A673 (cell line): ENCODE measurements around the gene RIMS1. TPM values are rescaled to one million over a fixed set of nuclear protein-coding genes. Genes with fewer than 3 reads are reported as not detected.

Experiments
- BruUV-seq: library from RNA; stranded (reverse); fragments of 400-500 nt; replicated peaks from 2 replicates; lab custom pipeline; 2021; lab: Mats Ljungman, UMichigan
- CTCF ChIA-PET: fragments of 300-600 bp; sonication (Branson Sonifier 250); formaldehyde crosslinking; loops from one replicate; lab custom pipeline; 2022; ENCODE audit warnings: antibody characterized with exemption; lab: Charles Lee
- POLR2A ChIA-PET: fragments of 300-600 bp; sonication (Branson Sonifier 250); formaldehyde crosslinking; loops from one replicate; lab custom pipeline; 2022; ENCODE audit warnings: antibody characterized with exemption; ENCODE audit not compliant: low non-redundant PET; lab: Charles Lee
- DNase-seq: peaks from one replicate; pipeline ENCODE4 v3.0.0-alpha.2; 2015; ENCODE audit warnings: low spot score
- H3K27ac ChIP-seq: fragments of 200-600 bp; sonication (generic); 2 replicates; pipeline ENCODE4 v1.5.1; 2016; ENCODE audit warnings: mixed run types, low read depth, mild to moderate bottlenecking, mixed read lengths, antibody characterized with exemption, low read length; ENCODE audit not compliant: poor library complexity, severe bottlenecking
- H3K27me3 ChIP-seq: fragments of 200-600 bp; sonication (generic); replicated peaks from 2 replicates; pipeline ENCODE4 v1.6.1; 2017; ENCODE audit warnings: mixed run types, low read depth, mild to moderate bottlenecking, mixed read lengths, antibody characterized with exemption, low read length; ENCODE audit not compliant: insufficient read depth, poor library complexity
- H3K36me3 ChIP-seq: fragments of 200-600 bp; sonication (generic); 2 replicates; pipeline ENCODE4 v1.6.1; 2016; ENCODE audit warnings: mixed run types, mild to moderate bottlenecking, mixed read lengths, antibody characterized with exemption, low read length; ENCODE audit not compliant: insufficient read depth, poor library complexity, severe bottlenecking
- H3K4me1 ChIP-seq: fragments of 200-600 bp; sonication (generic); 2 replicates; pipeline ENCODE4 v1.6.1; 2017; ENCODE audit warnings: mixed run types, mild to moderate bottlenecking, mixed read lengths, antibody characterized with exemption, low read length; ENCODE audit not compliant: insufficient read depth, poor library complexity, severe bottlenecking
- H3K4me3 ChIP-seq: fragments of 200-600 bp; sonication (generic); 2 replicates; pipeline ENCODE4 v1.5.1; 2016; ENCODE audit warnings: low read depth, mixed run types, mild to moderate bottlenecking, mixed read lengths, low read length; ENCODE audit not compliant: poor library complexity, severe bottlenecking
- H3K9me3 ChIP-seq: fragments of 200-600 bp; sonication (generic); 2 replicates; pipeline ENCODE4 v1.6.1; 2016; ENCODE audit warnings: mixed run types, low read depth, mild to moderate bottlenecking, mixed read lengths, antibody characterized with exemption, low read length; ENCODE audit not compliant: poor library complexity, severe bottlenecking
- EZH2 ChIP-seq: fragments of 200-600 bp; sonication (generic); IDR thresholded peaks from 2 replicates; pipeline ENCODE4 v1.6.1; 2017; ENCODE audit warnings: borderline replicate concordance, low read depth, mild to moderate bottlenecking, mixed read lengths, antibody characterized with exemption, low read length; ENCODE audit not compliant: poor library complexity, severe bottlenecking
- intact Hi-C: fragments of 100-400 bp; cut with micrococcal nuclease; formaldehyde crosslinking; loops from one replicate; pipeline ENCODE4 v1.10.0; 2022; ENCODE audit not compliant: unreplicated experiment
- total RNA-seq: library from RNA; stranded (reverse); gene quantifications from 2 replicates; pipeline ENCODE4 v1.2.3, GENCODE V29; 2021
- TF ChIP-seq, protein P1 (sequence below): fragments of 300-800, 200-600 bp; sonication (generic); conservative IDR thresholded peaks from 2 replicates; pipeline ENCODE4 v1.5.1; 2017; ENCODE audit warnings: low read depth, mild to moderate bottlenecking, antibody characterized with exemption, low read length, moderate library complexity, mixed read lengths

Gene RIMS1
- total RNA-seq, 1 experiment from 2014 or later = 1.3 TPM

DNA sequence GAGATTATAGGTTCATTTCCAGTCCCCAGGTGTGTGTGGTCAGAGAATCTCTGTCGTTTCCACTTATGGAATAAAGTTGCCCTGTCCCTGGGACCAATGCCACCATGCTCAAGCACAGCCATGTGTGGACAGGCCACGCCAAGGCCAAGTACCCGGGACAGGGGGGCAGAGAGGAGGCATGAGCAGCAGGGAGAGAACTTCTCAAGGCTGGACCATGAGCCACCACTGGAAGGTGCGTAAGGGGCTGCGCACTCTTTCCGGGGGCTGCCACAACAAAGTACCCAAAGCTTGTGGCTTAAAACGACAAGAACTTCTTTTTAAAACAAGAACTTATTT, 526.3 kb downstream of the RIMS1 start:
- Histone ChIP-seq H3K9me3 (no peaks in the 10 kb centered on the region), H3K4me3 (no peak overlapping the region), H3K27me3 (no peaks in the 10 kb centered on the region), H3K4me1 (peaks cover 2% of the 10 kb centered on the region), H3K27ac (no peak overlapping the region), H3K36me3 (no peaks in the 10 kb centered on the region)
- intact Hi-C loops = loop anchor here (1.0 to 5.0 kb wide), 5 partner anchors 170 to 915 kb away; no protein-coding TSS in a partner anchor
- TF ChIP-seq, protein P1, sequence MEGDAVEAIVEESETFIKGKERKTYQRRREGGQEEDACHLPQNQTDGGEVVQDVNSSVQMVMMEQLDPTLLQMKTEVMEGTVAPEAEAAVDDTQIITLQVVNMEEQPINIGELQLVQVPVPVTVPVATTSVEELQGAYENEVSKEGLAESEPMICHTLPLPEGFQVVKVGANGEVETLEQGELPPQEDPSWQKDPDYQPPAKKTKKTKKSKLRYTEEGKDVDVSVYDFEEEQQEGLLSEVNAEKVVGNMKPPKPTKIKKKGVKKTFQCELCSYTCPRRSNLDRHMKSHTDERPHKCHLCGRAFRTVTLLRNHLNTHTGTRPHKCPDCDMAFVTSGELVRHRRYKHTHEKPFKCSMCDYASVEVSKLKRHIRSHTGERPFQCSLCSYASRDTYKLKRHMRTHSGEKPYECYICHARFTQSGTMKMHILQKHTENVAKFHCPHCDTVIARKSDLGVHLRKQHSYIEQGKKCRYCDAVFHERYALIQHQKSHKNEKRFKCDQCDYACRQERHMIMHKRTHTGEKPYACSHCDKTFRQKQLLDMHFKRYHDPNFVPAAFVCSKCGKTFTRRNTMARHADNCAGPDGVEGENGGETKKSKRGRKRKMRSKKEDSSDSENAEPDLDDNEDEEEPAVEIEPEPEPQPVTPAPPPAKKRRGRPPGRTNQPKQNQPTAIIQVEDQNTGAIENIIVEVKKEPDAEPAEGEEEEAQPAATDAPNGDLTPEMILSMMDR = no peak
- TF ChIP-seq EZH2 = no peak
- no peak for DNase-seq
- ChIA-PET POLR2A (no interaction called here), CTCF (interaction anchor here (1.0 to 1.3 kb wide), 2 partner anchors 9 to 168 kb away, joined by 5 to 16 read pairs; no protein-coding TSS in a partner anchor)
- no TSS peak for BruUV-seq

DNA sequence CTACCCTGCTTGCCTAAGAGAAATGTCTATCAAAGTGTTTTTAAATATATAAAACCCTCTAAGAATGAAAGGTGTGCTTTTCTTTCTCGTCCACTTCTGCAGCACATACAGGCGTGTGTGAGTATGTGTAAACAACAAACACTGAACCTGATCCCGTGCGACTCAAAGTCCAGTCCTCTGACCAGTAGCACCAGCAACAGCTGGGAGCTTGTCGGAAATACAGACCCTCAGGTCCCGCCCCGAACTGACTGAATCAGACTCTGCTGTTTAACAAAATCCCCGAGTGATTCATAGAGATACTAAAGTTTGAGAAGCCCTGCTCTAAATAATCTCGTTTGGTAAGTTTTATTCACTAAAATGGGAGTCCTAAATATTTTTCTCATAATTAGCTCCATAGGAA, 527.5 kb downstream of the RIMS1 start:
- no peak for TF ChIP-seq EZH2
- TF ChIP-seq, protein P1 = no peak
- no TSS peak for BruUV-seq
- DNase-seq = no peak
- Histone ChIP-seq H3K36me3 (no peaks in the 10 kb centered on the region), H3K4me1 (peaks cover 14% of the 10 kb centered on the region), H3K27me3 (no peaks in the 10 kb centered on the region), H3K27ac (no peak overlapping the region), H3K9me3 (no peaks in the 10 kb centered on the region), H3K4me3 (no peak overlapping the region)
- ChIA-PET POLR2A (no interaction called here), CTCF (interaction anchor here (0.9 kb wide), 1 partner anchor 167 kb away, joined by 5 read pairs; no protein-coding TSS in a partner anchor)
- intact Hi-C loops = loop anchor here (5.0 kb wide), 4 partner anchors 168 to 913 kb away; no protein-coding TSS in a partner anchor

DNA sequence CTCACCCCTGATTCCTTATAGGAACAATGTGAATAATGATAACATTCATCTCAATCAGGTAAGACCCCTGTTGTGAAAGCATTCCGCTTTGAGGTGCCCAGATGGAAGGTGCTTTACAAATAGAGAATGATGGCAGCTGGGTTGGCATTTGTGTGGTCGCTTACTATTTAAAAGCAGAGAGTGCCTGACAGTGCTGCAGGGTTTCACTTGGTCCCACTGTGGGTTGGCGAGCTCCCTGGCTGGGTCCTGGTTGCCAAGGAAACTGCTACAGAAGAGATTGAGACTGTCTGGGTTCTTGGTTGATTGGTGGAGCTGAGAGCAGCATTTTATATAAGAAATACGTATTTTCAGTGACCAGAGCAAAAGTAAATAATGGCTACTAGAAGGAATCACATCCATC, 528.3 kb downstream of the RIMS1 start:
- no TSS peak for BruUV-seq
- H3K9me3 ChIP-seq = no peaks in the 10 kb centered on the region
- no peak overlapping the region for H3K4me3 ChIP-seq
- H3K4me1 ChIP-seq = peaks cover 17% of the 10 kb centered on the region
- no peak for DNase-seq
- ChIA-PET CTCF (interaction anchor here (0.6 to 0.9 kb wide), 2 partner anchors 166 to 766 kb away, joined by 4 to 5 read pairs; no protein-coding TSS in a partner anchor), POLR2A (no interaction called here)
- TF ChIP-seq, protein P1 = no peak
- no peak for TF ChIP-seq EZH2
- intact Hi-C loops = loop anchor here (5.0 kb wide), 5 partner anchors 168 to 913 kb away; partner anchors contain the start of gene KCNQ5
- no peaks in the 10 kb centered on the region for H3K36me3 ChIP-seq
- no peak overlapping the region for H3K27ac ChIP-seq
- H3K27me3 ChIP-seq = no peaks in the 10 kb centered on the region
